Measurements from ENCODE around the gene WDFY4. TPM values are rescaled to one million over a fixed set of nuclear protein-coding genes. Genes with fewer than 3 reads are reported as not detected.

Gene WDFY4
- total RNA-seq, 4 donors from 2014 or later = 0.61 to 3.8 (median 0.88) TPM

- peaks cover 0 to 12% (median 0%) of the 10 kb centered on the region in 4 donors for H3K27me3 ChIP-seq
- no peaks in the 10 kb centered on the region for H3K9me3 ChIP-seq
- 65 to 71% methylated on average over 3 to 4 of the region's 4 CpGs for WGBS, 2 donors
- DNase-seq = no peak
- no peak overlapping the region for H3K27ac ChIP-seq
- TF ChIP-seq POLR2A (IDR thresholded peaks at IDR 0.05) = no peak
- TF ChIP-seq CTCF (IDR thresholded peaks at IDR 0.05) = no peak
- H3K4me3 ChIP-seq = no peak overlapping the region
- intact Hi-C loops (cut with DNase I) = no loop called here
- H3K4me1 ChIP-seq = peaks cover 0 to 12% (median 5%) of the 10 kb centered on the region in 3 donors
- H3K36me3 ChIP-seq = no peaks in the 10 kb centered on the region
Measured at GRCh38 chr10:48693206-48693605, 8.5 kb downstream of the WDFY4 start.

- Histone ChIP-seq H3K36me3 (no peaks in the 10 kb centered on the region), H3K9me3 (no peaks in the 10 kb centered on the region), H3K27ac (no peak overlapping the region), H3K4me3 (no peak overlapping the region), H3K4me1 (peaks cover 0 to 12% (median 5%) of the 10 kb centered on the region in 3 donors), H3K27me3 (peaks cover 0 to 18% (median 0%) of the 10 kb centered on the region in 4 donors)
- 87 to 96% methylated on average over 7 of the region's 7 CpGs for WGBS, 2 donors
- TF ChIP-seq POLR2A (IDR thresholded peaks at IDR 0.05) = no peak
- no peak for DNase-seq
- intact Hi-C loops (cut with DNase I) = no loop called here
Measured at GRCh38 chr10:48694371-48695030, 9.8 kb downstream of the WDFY4 start.

GRCh38 chr10:48695636-48696534 lies 11.2 kb downstream of the WDFY4 start:
- intact Hi-C loops (cut with DNase I) = no loop called here
- Histone ChIP-seq H3K27ac (no peak overlapping the region), H3K9me3 (no peaks in the 10 kb centered on the region), H3K27me3 (peaks cover 0 to 19% (median 0%) of the 10 kb centered on the region in 4 donors), H3K4me1 (peaks cover 0 to 12% (median 5%) of the 10 kb centered on the region in 3 donors), H3K4me3 (no peak overlapping the region), H3K36me3 (no peaks in the 10 kb centered on the region)
- DNase-seq = no peak
- no peak for TF ChIP-seq POLR2A (IDR thresholded peaks at IDR 0.05)
- TF ChIP-seq CTCF (IDR thresholded peaks at IDR 0.05) = no peak
- 77 to 89% methylated on average over 4 to 6 of the region's 13 CpGs for WGBS, 2 donors

GRCh38 chr10:48696535-48696873 lies 11.8 kb downstream of the WDFY4 start:
- H3K4me1 ChIP-seq = peaks cover 0 to 12% (median 5%) of the 10 kb centered on the region in 3 donors
- peaks cover 0 to 18% (median 0%) of the 10 kb centered on the region in 4 donors for H3K27me3 ChIP-seq
- TF ChIP-seq POLR2A (IDR thresholded peaks at IDR 0.05) = no peak
- no peak for TF ChIP-seq CTCF (IDR thresholded peaks at IDR 0.05)
- H3K36me3 ChIP-seq = no peaks in the 10 kb centered on the region
- no peaks in the 10 kb centered on the region for H3K9me3 ChIP-seq
- WGBS, 2 donors = 63 to 64% methylated on average over 3 of the region's 4 CpGs
- H3K4me3 ChIP-seq = no peak overlapping the region
- DNase-seq = no peak
- intact Hi-C loops (cut with DNase I) = no loop called here
- no peak overlapping the region for H3K27ac ChIP-seq

GRCh38 chr10:48697091-48697490 lies 12.4 kb downstream of the WDFY4 start:
- 72% methylated on average over 3 of the region's 5 CpGs; no CpG with 5 or more reads in 1 of the 2 donors for WGBS, 2 donors
- no peak overlapping the region for H3K27ac ChIP-seq
- DNase-seq = no peak
- peaks cover 0 to 18% (median 0%) of the 10 kb centered on the region in 4 donors for H3K27me3 ChIP-seq
- peaks cover 0 to 10% (median 2%) of the 10 kb centered on the region in 3 donors for H3K4me1 ChIP-seq
- H3K9me3 ChIP-seq = no peaks in the 10 kb centered on the region
- TF ChIP-seq POLR2A (IDR thresholded peaks at IDR 0.05) (no peak), CTCF (IDR thresholded peaks at IDR 0.05) (no peak)
- no peaks in the 10 kb centered on the region for H3K36me3 ChIP-seq
- intact Hi-C loops (cut with DNase I) = no loop called here
- H3K4me3 ChIP-seq = no peak overlapping the region
